Lower leg skin (tissue), 3 donors: ENCODE measurements around the gene FGFR2.

Source experiments
- CTCF ChIP-seq, 3 donors: fragments of 450-650 bp; IDR thresholded peaks; one replicate each; pipeline ENCODE4 v1.5.1; 2016; ENCODE audit warnings: antibody characterized with exemption in 3 of 3, mild to moderate bottlenecking in 3 of 3, moderate library complexity in 2 of 3
- POLR2A ChIP-seq, 2 donors: fragments of 450-650 bp; IDR thresholded peaks; one replicate each; pipeline ENCODE4 v1.6.1; 2016 to 2017; ENCODE audit warnings: antibody characterized with exemption in 2 of 2, mild to moderate bottlenecking in 1 of 2, moderate library complexity in 1 of 2

- TF ChIP-seq CTCF (IDR thresholded peaks at IDR 0.05) (no peak), POLR2A (IDR thresholded peaks at IDR 0.05) (no peak)
These were observed 27.9 kb downstream of the FGFR2 start for GRCh38 chr10:121570315-121570714.
